Transverse colon (tissue), 4 donors: Measurements from ENCODE around the gene AMPD3. TPM values are rescaled to one million over a fixed set of nuclear protein-coding genes. Genes with fewer than 3 reads are reported as not detected.

Source experiments
- DNase-seq: peaks from one replicate; pipeline ENCODE4 v3.0.0-alpha.2; 2019
- H3K27ac ChIP-seq, 4 donors: fragments of 200-600 bp; sonication (generic); 2 replicates each; pipeline ENCODE4 v1.5.1; 2016 to 2018; ENCODE audit warnings: inconsistent platforms in 4 of 4
- H3K27me3 ChIP-seq: fragments of 200-600 bp; sonication (generic); 2 replicates; pipeline ENCODE4 v1.5.1; 2017; ENCODE audit warnings: inconsistent platforms
- H3K36me3 ChIP-seq, 4 donors: fragments of 200-600 bp; sonication (generic); 2 replicates each; pipeline ENCODE4 v1.5.1; 2017 to 2019; ENCODE audit warnings: inconsistent platforms in 4 of 4
- H3K4me1 ChIP-seq, 4 donors: fragments of 200-600 bp; sonication (generic); 2 replicates each; pipeline ENCODE4 v1.5.1; 2017 to 2020; ENCODE audit warnings: inconsistent platforms in 4 of 4
- H3K4me3 ChIP-seq, 4 donors: fragments of 200-600 bp; sonication (generic); 1 replicate in 1 of 4; 2 replicates in 3 of 4; pipeline versions ENCODE4 v1.5.1 to v1.6.1; 2017 to 2019; ENCODE audit warnings: inconsistent platforms in 4 of 4
- H3K9me3 ChIP-seq, 2 donors: fragments of 200-600 bp; sonication (generic); 2 replicates each; pipeline ENCODE4 v1.5.1; 2017 to 2019; ENCODE audit warnings: inconsistent platforms in 2 of 2
- CTCF ChIP-seq, 5 experiments: fragments of 200-600 bp in 3 of 5; fragments of 450-650 bp in 2 of 5; sonication (generic) in 3 of 5; IDR thresholded peaks; 1 replicate in 2 of 5; 2 replicates in 3 of 5; pipeline ENCODE4 v1.5.1; 2016 to 2017; ENCODE audit warnings: antibody characterized with exemption in 5 of 5, inconsistent platforms in 3 of 5, mild to moderate bottlenecking in 2 of 5, moderate library complexity in 1 of 5
- EP300 ChIP-seq: sonication (generic); formaldehyde crosslinking; IDR thresholded peaks from one replicate; pipeline ENCODE4 v1.6.1; 2017; ENCODE audit warnings: antibody characterized with exemption, low read depth
- POLR2A ChIP-seq: fragments of 450-650 bp; IDR thresholded peaks from one replicate; pipeline ENCODE4 v1.6.1; 2016; ENCODE audit warnings: antibody characterized with exemption, mild to moderate bottlenecking, moderate library complexity
- POLR2AphosphoS5 ChIP-seq, 3 donors: sonication (generic); formaldehyde crosslinking; IDR thresholded peaks; one replicate each; pipeline ENCODE4 v1.6.1; 2016; ENCODE audit warnings: antibody characterized with exemption in 3 of 3
- WGBS, 2 donors: methylation state at CpG; one replicate each; pipeline ENCODE4 v1.1.5; 2018; ENCODE audit warnings: low coverage in 1 of 2; 5-methylcytosine and 5-hydroxymethylcytosine counted together
- in situ Hi-C, 4 donors: fragments of 200-750 bp; cut with MboI; loops; one replicate each; pipeline versions ENCODE4 v1.15.0 to v1.15.1; 2017; ENCODE audit warnings: low sequenced_read_pairs in 3 of 4, low pct_ligation_motif_present in 1 of 4, low pct_unique_long_range_greater_than_20kb in 1 of 4
- intact Hi-C: fragments of 100-400 bp; cut with DNase I; formaldehyde crosslinking; loops from one replicate; pipeline ENCODE4 v1.15.1; 2023; ENCODE audit warnings: low total_unique reads
- total RNA-seq, 4 donors: library from RNA; depleted of rRNA; stranded (reverse); fragments of >200 nt; gene quantifications; one replicate each; pipeline ENCODE4 v1.1.0, GENCODE V29; 2016

The AMPD3 gene
- total RNA-seq, 4 donors from 2014 or later = 2.4 to 32.9 (median 11.2) TPM

GRCh38 chr11:10441091-10441490, 14.0 kb upstream of the AMPD3 start:
- Histone ChIP-seq H3K4me1 (no peaks in the 10 kb centered on the region), H3K27me3 (no peaks in the 10 kb centered on the region), H3K9me3 (no peaks in the 10 kb centered on the region), H3K4me3 (no peak overlapping the region), H3K27ac (no peak overlapping the region), H3K36me3 (no peaks in the 10 kb centered on the region)
- TF ChIP-seq CTCF (IDR thresholded peaks at IDR 0.05) = no peak
- TF ChIP-seq POLR2A = no peak
- no peak for TF ChIP-seq POLR2AphosphoS5 (IDR thresholded peaks at IDR 0.05)
- no peak for TF ChIP-seq EP300
- WGBS, 2 donors = 94 to 97% methylated on average over 4 of the region's 4 CpGs
- no peak for DNase-seq
- intact Hi-C loops (no loop called here), in situ Hi-C loops (no loop called here)

- no peak overlapping the region for H3K27ac ChIP-seq
- no peaks in the 10 kb centered on the region for H3K4me1 ChIP-seq
- no peaks in the 10 kb centered on the region for H3K36me3 ChIP-seq
- intact Hi-C loops (no loop called here), in situ Hi-C loops (no loop called here)
- 71 to 77% methylated on average over 5 to 8 of the region's 8 CpGs for WGBS, 2 donors
- no peak overlapping the region for H3K4me3 ChIP-seq
- TF ChIP-seq CTCF (IDR thresholded peaks at IDR 0.05) = no peak
- no peak for TF ChIP-seq POLR2A
- no peak for TF ChIP-seq POLR2AphosphoS5 (IDR thresholded peaks at IDR 0.05)
- TF ChIP-seq EP300 = no peak
- no peaks in the 10 kb centered on the region for H3K9me3 ChIP-seq
- H3K27me3 ChIP-seq = no peaks in the 10 kb centered on the region
- no peak for DNase-seq
Measured at GRCh38 chr11:10441652-10442503, 13.2 kb upstream of the AMPD3 start.

- in situ Hi-C loops = no loop called here
- Histone ChIP-seq H3K9me3 (no peaks in the 10 kb centered on the region), H3K27me3 (no peaks in the 10 kb centered on the region), H3K4me1 (no peaks in the 10 kb centered on the region), H3K27ac (no peak overlapping the region), H3K4me3 (no peak overlapping the region), H3K36me3 (no peaks in the 10 kb centered on the region)
- intact Hi-C loops = no loop called here
- DNase-seq = no peak
- TF ChIP-seq CTCF (IDR thresholded peaks at IDR 0.05) (no peak), POLR2A (no peak), POLR2AphosphoS5 (IDR thresholded peaks at IDR 0.05) (no peak), EP300 (no peak)
- WGBS, 2 donors = 92 to 95% methylated on average over 3 to 7 of the region's 7 CpGs
Measured at GRCh38 chr11:10443152-10443551, 11.9 kb upstream of the AMPD3 start.

GRCh38 chr11:10443721-10444235, 11.3 kb upstream of the AMPD3 start:
- no peaks in the 10 kb centered on the region for H3K4me1 ChIP-seq
- no peak for TF ChIP-seq POLR2AphosphoS5 (IDR thresholded peaks at IDR 0.05)
- no peak for TF ChIP-seq CTCF (IDR thresholded peaks at IDR 0.05)
- no peak for TF ChIP-seq EP300
- no peak for TF ChIP-seq POLR2A
- no peak overlapping the region for H3K4me3 ChIP-seq
- DNase-seq = no peak
- intact Hi-C loops = no loop called here
- in situ Hi-C loops = no loop called here
- H3K9me3 ChIP-seq = no peaks in the 10 kb centered on the region
- 89 to 93% methylated on average over 2 to 4 of the region's 4 CpGs for WGBS, 2 donors
- no peaks in the 10 kb centered on the region for H3K36me3 ChIP-seq
- no peak overlapping the region for H3K27ac ChIP-seq
- no peaks in the 10 kb centered on the region for H3K27me3 ChIP-seq
